Femur (tissue), 1 donor: ENCODE measurements around the gene PTPRCAP.
"Not testable (repeated sequence)": the region's sequence is repeated elsewhere in the genome, so short reads cannot be mapped to it uniquely, and the experiment has no call there.

Experiments used
- DNase-seq: peaks from one replicate; pipeline ENCODE4 v3.0.0-alpha.2; 2017

PTPRCAP gene

DNA sequence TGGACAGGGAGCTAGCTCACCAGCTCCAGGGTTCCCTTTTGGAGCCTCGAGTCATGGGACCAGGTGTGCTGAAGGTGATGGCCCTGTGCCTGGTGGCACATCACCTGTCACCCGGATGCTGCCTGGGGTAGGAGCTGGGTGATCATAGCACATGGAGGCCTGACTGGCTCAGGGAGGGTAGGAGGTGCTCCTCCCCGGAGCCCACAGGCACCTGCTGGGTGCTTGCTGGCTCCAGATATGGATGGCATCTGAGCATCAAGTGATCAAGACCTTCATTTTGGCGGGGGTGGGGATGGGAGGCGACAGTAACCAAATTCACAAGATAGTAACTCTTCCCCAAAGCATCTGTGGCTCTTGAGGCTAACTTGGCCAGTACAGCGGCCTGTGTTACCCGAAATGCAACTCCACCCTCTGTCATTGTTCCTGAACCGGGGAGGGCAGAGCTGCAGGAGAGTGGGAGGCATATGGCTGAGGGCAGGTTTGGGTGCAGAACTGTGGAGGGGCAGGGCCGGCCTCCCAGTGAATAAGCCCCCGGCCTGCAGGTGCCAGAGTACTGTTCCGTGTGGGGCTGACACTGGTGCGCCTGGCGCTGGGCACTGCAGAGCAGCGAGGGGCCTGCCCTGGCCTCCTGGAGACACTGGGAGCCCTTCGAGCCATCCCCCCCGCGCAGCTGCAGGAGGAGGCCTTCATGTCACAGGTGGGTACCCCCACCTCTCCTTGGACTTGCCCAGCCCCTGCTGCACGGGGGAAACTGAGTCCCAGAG lies 28.9 kb downstream of the PTPRCAP start:
- DNase-seq = no peak

DNA sequence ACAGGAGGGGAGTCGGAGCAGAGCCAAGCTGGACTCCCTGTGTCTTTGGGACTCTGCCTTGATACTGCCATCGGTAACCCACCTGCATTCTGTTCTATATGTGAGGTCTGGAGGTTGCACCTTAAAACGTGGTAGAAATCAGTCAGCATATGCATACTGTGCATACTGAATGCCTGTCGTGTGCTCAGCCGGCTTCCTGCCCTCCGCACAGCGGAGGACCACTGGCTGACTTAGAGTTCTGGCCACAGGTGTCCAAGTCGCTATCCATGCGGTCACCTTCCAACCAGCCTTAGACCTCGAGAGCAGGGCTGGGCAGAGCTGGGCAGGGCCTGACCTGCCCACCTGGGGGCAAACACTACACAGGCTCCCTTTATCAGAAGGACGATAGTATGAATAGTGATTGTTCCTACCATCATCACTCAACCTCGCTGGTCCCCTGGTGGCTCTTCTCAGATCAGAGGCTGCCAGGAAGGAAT lies 29.8 kb downstream of the PTPRCAP start:
- no peak for DNase-seq

DNA sequence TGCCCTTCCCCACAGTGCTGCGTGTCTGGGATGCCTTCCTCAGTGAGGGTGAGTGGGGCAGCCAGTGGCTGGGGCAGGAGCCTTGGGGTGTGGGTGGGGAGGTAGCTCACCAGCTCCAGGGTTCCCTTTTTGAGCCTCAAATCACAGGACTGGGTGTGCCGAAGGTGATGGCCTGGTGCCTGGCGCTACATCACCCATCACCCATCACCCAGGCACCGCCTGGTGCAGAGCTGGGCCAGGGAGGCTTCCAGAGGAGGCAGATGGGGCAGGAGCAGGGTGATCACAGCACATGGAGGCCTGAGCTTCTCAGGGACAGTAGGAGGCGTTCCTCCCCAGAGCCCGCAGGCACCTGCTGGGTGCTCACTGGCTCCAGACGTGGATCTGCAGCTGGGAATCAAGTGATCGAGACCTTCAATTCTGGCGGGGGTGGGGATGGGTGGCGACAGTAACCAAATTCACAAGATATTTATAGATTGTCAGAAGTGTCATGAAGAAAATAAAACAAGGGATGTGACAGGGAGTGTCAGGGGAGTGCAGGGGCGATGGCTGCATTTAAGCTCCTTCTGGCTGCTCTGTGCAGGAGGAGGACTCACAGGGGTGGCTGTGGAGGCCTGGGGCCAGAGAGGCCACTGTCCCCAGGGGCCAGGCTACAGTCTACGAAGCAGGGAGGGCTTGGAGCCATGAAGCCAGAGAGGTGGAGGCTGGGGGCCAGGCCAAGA lies 30.4 kb downstream of the PTPRCAP start:
- DNase-seq = no peak

DNA sequence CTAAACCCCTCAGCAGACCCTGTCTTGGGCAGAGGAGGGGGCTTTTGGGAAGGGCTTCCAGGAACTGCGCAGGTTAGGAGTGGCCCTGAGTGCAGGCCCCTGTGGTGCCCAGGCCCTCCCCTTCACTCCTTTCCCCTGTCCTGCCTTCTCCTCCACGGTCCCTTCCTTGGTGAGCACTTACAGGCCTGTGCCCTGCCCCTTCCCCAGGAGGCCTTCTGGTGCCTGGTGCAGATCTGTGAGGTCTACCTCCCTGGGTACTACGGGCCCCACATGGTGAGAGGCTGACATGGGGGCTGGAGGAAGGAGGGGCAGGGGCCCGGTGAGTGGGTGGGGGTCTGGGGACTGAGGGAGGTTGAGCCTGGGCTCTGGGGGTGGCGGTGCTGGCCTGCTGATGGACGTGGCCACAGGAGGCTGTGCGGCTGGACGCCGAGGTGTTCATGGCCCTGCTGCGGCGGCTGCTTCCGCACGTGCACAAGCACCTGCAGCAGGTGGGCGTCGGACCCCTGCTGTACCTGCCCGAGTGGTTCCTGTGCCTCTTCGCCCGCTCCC lies 31.0 kb downstream of the PTPRCAP start:
- DNase-seq = no peak

DNA sequence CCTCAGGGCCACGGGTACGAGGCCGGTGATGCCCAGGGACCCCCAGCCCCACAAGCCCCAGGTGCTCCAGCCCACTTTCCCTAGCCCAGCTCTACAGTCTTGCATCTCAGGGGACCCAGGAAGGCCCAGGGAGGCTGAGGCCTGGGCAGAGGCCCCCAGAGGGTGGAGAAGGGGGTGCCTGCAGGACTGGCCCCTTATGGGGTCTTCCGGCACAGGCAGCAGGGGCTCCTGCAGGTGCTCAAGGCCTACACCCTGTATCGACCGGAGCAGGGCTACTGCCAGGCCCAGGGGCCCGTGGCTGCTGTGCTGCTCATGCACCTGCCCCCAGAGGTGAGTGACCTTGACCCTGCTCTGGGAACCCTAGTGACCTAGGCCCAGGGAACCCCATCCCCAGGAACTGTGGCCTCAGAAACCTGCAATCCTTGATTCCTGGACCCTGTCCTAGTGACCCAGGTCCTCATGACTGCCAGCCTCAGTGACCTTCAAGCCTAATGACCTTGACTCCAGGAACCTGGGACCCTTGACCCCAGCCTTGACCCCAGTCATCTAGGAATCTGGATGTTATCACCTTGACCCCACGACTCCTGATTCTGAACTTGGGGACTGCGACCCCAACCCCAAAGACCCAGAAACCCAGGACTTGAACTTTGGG lies 31.7 kb downstream of the PTPRCAP start:
- no peak for DNase-seq

DNA sequence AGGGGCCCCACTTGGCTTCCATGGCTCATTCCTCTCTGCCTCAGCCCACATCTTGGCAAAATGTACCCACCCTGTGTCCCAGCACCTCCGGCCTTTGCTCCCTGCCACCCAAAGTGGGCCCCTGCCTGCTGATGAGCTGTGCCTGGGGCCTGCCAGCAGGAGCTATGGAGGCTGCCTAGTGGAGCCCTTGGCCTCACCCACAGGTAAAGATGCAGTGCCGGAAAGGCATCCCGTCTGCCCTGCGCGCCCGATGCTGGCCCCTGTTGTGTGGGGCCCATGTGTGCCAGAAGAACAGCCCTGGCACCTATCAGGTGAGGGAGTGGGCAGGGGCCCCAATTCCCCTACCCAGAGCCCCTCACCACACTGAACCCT lies 32.3 kb downstream of the PTPRCAP start:
- no peak for DNase-seq

DNA sequence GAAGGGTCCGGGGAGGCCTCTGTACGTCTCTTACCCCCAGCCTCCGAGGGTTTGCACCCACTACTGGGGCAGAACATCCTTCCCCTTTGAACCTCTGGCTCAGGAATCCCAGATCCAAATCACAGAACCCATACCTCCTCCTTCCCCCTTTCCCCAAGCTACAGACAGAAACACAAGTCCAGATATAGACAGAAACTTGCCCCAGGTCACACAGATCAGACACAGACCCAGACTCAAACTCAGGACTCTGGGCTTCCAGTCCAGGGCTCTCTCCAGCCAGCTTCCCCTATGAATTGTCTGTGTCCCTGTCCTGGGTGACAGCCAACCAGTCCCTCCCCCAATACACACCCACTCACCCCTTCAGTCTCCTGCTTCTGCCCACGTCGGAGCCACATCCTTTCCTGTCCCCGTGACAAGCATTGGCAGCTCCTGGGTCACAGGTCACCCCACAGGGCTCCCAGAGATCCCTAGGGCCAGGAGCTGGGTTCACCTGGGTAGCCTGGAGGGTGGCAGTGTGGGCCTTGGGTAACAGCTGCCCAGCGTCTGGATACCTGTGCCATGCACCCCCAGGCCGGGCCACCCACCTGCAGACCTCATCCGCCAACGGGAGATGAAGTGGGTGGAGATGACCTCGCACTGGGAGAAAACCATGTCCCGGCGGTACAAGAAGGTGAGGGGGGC lies 32.8 kb downstream of the PTPRCAP start:
- no peak for DNase-seq

DNA sequence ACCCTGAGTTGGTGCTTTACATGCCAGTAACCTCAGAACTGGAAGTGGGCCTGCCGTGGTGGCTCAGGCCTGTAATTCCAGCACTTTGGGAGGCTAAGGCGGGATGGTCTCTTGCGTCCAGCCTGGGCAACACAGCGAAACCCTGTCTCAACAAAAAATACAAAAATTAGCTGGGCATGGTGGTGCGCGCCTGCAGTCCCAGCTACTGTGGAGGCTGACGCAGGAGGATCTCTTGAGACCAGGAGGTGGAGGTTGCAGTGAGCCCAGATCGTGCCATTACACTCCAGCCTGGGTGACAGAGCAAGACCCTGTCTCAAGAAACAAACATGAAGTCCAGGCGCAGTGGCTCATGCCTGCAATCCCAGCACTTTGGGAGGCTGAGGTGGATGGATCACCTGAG lies 34.4 kb downstream of the PTPRCAP start:
- DNase-seq = not testable (repeated sequence)

DNA sequence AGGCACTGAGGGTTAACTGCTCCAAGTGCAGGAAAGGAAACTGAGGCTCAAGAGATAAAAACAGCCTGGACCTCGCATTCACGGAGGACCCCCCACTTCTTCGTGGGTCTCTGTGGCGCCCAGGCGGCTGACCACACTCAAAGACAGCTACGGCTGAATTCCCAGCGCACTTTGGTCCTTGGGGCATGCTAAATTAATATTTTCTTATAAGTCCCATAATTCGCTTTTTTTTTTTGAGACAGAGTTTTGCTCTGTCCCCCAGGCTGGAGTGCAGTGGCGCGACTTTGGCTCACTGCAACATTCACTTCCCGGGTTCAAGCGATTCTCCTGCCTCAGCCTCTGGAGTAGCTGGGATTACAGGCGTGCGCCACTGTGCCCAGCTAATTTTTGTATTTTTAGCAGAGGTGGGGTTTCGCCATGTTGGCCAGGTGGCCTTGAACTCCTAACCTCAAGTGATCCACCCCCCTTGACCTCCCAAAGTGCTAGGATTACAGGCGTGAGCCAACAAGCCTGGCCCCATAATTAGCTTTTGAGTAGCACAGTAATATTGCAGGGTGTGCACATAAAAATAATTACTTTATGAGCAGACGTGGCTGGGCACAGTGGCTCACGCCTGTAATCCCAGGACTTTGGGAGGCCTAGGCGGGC lies 35.2 kb downstream of the PTPRCAP start:
- DNase-seq = not testable (repeated sequence)

DNA sequence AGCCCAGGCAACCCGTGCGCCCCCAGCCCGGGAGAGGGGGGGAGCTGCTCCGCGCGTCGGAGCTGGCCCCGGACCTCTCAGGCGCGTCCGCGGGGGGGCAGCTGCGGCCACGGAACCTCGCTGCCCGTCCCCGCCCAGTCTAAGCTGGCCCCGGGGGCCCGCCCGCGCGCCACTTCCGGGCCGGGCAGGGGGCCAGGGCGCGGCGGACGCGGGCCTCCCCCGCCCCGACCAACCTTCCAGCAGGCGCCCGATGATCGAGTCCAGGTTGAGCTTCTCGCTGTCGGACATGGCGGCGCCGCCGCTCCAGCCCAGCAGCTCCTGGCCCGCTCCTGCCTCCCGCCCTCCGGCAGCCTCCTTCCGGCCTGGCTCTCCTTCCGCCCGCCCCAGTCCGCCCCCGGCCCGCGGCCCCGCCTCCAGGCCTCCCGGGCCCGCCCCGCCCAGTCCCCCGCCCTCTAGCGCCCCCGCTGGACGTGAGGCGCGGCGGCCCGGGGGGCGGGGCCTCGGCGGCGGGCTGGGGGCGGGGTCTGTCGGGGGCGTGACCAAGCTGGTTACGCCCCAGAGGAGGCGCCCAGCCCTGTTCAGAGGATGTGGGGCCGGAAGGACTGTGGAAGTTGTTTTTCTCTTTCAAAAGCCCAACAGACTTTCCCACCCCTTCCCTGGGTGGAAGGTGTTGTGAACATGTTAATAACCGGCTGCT lies 35.8 kb downstream of the PTPRCAP start, which contains the start of gene PPP1CA:
Gene PPP1CA (minus strand): TSS at position 364 of the 697 bp plus-strand sequence. CDS start 76 bp downstream, at position 288.
- peak; percentile 96 for DNase-seq

DNA sequence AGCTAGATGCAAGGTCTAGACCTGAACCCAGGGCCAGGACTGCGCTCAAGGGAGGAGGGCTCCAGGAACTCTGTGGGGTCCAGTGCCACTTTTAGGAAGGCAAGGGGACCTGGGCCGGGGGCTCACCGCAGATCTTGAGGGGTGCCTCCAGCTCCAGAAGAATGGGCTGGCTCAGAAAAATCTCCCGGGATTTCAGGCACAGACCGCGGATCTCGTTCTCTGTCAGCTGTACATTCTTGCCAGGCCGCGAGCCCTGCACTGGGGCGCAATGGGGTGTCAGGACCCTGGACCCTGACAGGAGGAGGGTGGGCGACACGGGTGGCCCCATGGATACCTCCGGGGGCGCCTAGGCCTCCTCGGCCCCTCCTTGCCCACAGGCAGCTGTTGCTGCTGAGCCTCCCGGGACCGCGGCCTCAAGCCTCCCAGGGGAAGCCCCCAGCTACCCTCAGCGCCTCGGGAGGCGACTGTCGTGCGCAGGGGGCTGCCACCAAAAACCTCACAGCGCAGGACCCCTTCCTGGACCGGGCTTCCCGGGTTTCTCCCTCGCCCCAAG lies 36.5 kb downstream of the PTPRCAP start:
- DNase-seq = no peak

DNA sequence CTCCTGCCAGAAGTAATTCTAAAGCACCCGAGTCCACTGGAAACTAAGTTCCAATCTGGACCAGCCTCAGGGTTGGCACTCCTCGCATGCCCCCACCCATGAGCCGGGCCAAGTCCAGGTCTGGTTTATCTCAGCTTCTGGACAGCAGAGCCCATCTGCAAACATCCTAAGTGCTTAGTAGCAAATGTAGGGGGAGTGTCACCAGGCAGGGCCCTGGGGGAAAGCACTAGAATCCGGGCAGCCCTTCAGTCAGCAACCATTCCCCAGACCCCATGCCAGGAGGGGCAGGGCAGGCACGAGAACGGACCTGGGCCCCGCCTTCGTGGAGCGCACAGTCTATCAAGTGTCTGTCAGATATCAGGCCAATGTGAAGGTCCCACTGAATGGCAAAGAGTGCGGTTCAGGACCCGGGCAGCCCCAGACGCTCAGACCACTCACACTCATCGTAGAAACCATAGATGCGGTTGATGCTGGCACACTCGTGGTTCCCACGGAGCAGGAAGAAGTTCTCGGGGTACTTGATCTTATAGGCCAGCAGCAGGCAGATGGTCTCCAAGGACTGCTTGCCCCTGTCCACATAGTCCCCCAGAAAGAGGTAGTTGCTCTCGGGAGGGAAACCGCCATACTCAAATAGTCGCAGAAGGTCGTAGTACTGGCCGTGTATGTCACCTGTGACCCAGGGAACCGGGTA lies 37.1 kb downstream of the PTPRCAP start:
- no peak for DNase-seq

DNA sequence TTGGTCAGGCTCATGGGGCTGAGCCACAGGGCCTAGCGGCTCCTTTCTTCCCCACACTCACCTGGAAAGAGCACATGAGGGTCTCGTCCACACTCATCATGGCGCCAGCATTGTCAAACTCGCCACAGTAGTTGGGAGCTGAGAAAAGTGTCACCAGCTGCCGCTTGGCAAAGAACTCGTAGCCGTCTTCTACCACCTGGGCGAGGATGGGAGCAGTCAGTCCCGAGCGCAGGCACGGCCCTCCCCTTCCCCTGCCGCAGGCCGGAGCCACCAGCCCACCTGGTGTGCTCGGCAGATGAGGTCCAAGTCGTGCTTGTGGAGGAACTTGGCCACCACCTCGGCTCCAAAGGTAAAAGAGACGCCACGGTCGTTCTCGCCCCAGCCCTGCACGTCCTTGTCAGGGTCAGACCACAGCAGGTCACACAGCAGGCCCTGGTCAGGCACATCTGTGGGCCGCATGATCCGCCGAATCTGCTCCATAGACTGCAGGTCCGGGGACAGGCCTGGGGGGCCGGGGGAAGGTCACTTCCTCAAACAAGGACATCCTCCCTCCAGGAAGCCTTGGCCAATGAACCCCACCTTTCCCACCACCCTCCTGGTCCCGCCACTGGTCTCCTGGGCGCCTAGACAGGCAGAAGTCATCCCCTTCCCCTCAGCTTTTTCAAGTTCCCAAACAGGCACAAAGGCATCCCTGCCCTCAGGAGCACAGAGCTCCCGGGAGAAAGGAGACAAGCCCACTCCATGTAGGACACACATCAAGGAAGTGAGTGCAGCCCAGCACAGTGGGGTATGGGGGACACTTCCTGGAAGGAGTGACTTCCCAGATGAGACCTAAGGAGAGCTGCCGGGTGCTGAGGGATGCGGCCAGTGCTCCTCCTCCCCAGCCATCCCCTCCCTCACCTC lies 38.6 kb downstream of the PTPRCAP start:
- no peak for DNase-seq

DNA sequence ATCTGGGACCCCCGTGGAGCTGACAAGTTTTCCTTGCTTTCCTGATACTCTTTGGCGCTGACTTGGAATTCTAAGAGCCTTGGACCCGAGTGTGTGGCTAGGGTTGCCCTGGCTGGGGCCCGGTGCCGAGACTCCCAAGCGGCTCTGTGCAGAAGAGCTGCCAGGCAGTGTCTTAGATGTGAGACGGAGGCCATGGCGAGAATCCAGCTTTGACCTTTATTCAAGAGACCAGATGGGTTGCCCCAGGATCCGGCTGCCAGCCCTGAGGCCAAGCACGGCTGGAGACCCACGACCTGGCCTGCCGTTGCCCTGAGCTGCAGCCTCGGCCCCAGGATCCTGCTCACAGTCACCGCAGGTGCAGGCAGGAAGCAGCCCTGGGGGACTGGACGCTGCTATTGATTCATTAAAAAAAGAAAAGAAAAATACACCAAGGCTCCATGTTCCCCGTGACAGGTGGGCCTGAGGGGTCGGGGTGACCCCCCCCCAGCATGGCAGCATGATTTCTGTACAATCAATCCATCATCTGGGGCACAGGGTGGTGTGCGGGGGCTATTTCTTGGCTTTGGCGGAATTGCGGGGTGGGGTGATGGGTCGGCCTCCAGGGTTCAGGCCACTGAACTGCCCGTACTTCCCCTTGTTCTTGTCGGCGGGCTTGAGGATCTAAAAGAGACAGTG lies 39.4 kb downstream of the PTPRCAP start:
- DNase-seq = no peak

DNA sequence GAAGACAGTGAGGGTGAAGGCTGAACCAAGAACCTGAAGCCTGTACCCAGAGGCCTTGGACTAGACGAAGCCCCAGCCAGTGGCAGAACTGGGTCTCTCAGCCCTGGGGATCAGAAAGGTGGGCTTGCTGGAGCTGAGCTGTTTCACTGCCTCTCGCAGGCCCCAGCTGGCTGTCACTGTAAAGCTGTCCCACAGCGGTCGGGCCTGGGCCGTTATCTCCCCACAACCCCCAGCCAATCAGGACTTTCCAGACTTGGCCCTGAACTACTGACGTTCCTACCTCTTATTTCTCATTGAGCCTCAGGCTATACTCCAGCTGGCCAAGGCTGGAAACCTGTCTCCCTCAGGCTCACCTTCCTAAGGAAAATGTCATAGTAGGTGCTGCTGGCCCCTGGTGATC lies 39.9 kb downstream of the PTPRCAP start:
- DNase-seq = no peak

DNA sequence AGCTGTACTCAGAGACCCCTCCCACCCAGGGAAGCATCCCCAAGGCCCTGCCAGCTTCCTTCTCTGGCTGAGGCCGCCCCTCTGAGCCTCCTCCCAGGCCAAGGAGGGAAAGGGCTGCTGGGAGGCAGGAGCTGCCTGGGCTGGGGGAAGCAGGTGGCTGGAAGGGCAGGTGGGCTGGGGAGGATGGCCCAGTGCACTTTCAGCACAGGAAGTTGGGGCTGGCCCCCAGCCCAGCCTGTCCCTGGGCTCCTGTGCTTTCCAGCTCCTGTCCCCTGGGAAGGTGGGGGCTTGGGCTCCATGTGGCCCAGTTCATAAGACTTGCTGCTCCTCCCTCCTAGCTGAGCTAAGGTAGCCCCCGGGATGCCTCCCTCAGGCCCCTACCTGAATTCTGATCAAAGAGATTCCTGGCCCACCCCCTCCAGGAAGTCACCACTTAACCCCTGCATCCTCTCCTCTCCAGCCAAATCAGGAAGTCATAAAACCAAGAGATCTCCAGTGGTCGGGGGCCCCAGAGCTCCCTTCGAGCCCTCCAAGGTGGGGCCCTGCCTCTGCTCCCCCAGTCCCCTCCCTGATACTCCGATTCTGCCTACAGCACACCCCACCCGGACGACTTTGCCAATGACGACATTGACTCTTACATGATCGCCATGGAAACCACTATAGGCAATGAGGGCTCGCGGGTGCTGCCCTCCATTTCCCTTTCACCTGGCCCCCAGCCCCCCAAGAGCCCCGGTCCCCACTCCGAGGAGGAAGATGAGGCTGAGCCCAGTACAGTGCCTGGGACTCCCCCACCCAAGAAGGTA lies 40.7 kb downstream of the PTPRCAP start:
- DNase-seq = no peak

DNA sequence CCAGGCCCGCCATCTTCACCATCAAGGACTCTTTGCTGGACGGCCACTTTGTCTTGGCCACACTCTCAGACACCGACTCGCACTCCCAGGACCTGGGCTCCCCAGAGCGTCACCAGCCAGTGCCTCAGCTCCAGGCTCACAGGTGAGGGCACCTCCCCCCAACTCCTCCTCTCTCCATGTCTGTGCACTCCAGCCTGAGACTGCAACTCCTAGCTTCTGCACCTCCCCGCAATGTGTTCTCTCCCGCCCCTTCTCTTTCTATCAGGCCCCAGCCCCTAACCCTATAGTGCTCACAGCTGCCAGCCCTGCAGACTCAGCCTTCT lies 41.3 kb downstream of the PTPRCAP start:
- DNase-seq = no peak

DNA sequence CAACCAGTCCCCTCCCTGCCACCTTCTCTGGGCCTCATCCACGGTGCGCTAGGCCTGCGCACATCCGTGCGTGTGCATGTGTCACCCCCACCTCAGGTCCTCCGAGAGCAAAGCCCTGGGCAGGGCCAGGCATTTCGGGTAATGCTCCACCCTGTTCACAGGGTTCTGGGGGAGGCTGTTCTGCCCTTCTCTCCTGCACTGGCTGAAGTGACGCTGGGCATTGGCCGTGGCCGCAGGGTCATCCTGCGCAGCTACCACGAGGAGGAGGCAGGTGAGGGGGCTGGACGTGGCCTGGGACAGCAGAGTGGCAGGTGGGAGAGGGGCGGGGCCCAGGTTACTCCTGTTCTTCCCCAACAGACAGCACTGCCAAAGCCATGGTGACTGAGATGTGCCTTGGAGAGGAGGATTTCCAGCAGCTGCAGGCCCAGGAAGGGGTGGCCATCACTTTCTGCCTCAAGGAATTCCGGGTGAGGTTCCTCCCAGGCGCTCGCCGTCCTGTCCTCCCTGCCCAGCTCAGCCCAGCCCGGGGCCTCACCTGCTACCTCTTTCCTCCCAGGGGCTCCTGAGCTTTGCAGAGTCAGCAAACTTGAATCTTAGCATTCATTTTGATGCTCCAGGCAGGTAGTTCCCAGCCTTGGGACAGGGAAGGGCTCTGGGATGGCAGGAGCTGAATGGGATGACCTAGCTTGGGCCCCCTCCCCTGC lies 41.8 kb downstream of the PTPRCAP start:
- no peak for DNase-seq
